ENCODE data around the gene DCAF4.

Gene DCAF4

GRCh38 chr14:72920008-72920407, 6.3 kb upstream of the DCAF4 start:
- Histone ChIP-seq H3K9ac (ENCODE audit: low read length) (no peak overlapping the region), H3K27me3 (ENCODE audit: control insufficient read depth, insufficient read depth, low read length) (no peaks in the 10 kb centered on the region), H3K36me3 (ENCODE audit: control insufficient read depth, insufficient read depth, low read length) (no peaks in the 10 kb centered on the region), H3K4me3 (ENCODE audit: low read length) (no peak overlapping the region), H3K4me1 (ENCODE audit: control insufficient read depth, insufficient read depth, low read length) (peaks cover 5% of the 10 kb centered on the region), H3K9me3 (ENCODE audit: control insufficient read depth, low read length) (no peaks in the 10 kb centered on the region)

DNA sequence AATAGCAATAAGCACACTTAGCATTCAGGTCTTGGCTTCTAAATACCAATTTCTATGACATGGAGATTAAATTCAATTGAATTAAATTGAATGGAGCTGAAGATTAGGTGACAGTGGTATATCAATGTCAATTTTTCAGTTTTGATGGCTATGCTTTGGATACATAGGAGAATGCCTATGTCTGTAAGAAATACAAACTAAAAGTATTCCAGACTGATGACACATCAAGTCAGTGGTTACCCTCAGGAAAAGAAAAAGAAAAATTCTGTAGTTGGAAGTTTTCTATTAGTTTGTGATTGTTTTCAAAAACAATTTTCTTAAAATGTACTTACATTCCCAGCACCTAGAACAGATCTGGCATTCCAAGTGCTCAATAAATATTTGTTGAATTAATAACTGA, 4.9 kb upstream of the DCAF4 start:
- no peaks in the 10 kb centered on the region for H3K9me3 ChIP-seq (ENCODE audit: control insufficient read depth, low read length)
- H3K4me1 ChIP-seq (ENCODE audit: control insufficient read depth, insufficient read depth, low read length), result peaks cover 10% of the 10 kb centered on the region

DNA sequence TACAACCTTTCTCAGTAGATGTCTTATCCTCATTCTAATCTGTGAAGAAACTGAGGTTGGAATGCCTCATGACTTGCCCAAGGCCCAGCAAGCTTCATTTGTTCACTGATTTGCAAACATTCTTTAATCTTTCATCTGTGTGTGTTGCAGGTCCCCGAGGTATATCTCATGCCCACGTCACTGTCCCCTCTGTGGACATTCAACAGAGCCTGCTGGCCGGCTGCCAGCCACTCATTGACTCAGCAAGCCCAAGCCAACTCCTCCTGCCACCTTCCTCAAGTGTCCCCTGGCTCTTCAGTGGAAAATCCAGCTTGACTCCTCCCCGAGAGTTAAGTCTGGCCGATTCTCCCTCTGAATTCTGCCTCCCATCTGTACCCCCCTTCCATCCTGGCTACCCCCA, 1.9 kb upstream of the DCAF4 start:
- H3K4me1 ChIP-seq (ENCODE audit: control insufficient read depth, insufficient read depth, low read length), result peaks cover 10% of the 10 kb centered on the region

More for the DNA sequence above, 4.9 kb upstream of the DCAF4 start:
- Histone ChIP-seq H3K36me3 (ENCODE audit: control insufficient read depth, insufficient read depth, low read length) (no peaks in the 10 kb centered on the region), H3K27me3 (ENCODE audit: control insufficient read depth, insufficient read depth, low read length) (no peaks in the 10 kb centered on the region), H3K4me3 (ENCODE audit: low read length) (no peak overlapping the region), H3K9ac (ENCODE audit: low read length) (no peak overlapping the region)

GRCh38 chr14:72925171-72925759, 999 bp upstream of the DCAF4 start:
- Histone ChIP-seq H3K36me3 (ENCODE audit: control insufficient read depth, insufficient read depth, low read length) (no peaks in the 10 kb centered on the region), H3K9me3 (ENCODE audit: control insufficient read depth, low read length) (no peaks in the 10 kb centered on the region), H3K27me3 (ENCODE audit: control insufficient read depth, insufficient read depth, low read length) (no peaks in the 10 kb centered on the region), H3K4me3 (ENCODE audit: low read length) (no peak overlapping the region), H3K4me1 (ENCODE audit: control insufficient read depth, insufficient read depth, low read length) (peaks cover 10% of the 10 kb centered on the region), H3K9ac (ENCODE audit: low read length) (no peak overlapping the region)

More for the DNA sequence above, 1.9 kb upstream of the DCAF4 start:
- Histone ChIP-seq H3K9me3 (ENCODE audit: control insufficient read depth, low read length) (no peaks in the 10 kb centered on the region), H3K4me3 (ENCODE audit: low read length) (no peak overlapping the region), H3K27me3 (ENCODE audit: control insufficient read depth, insufficient read depth, low read length) (no peaks in the 10 kb centered on the region), H3K36me3 (ENCODE audit: control insufficient read depth, insufficient read depth, low read length) (no peaks in the 10 kb centered on the region), H3K9ac (ENCODE audit: low read length) (no peak overlapping the region)

GRCh38 chr14:72925815-72926291, 411 bp upstream of the DCAF4 start:
- H3K4me3 ChIP-seq (ENCODE audit: low read length), result peak overlapping the region; percentile 97
- no peaks in the 10 kb centered on the region for H3K27me3 ChIP-seq (ENCODE audit: control insufficient read depth, insufficient read depth, low read length)
- H3K36me3 ChIP-seq (ENCODE audit: control insufficient read depth, insufficient read depth, low read length), result no peaks in the 10 kb centered on the region
- no peak overlapping the region for H3K9ac ChIP-seq (ENCODE audit: low read length)
- H3K9me3 ChIP-seq (ENCODE audit: control insufficient read depth, low read length), result no peaks in the 10 kb centered on the region
- peaks cover 10% of the 10 kb centered on the region for H3K4me1 ChIP-seq (ENCODE audit: control insufficient read depth, insufficient read depth, low read length)

DNA sequence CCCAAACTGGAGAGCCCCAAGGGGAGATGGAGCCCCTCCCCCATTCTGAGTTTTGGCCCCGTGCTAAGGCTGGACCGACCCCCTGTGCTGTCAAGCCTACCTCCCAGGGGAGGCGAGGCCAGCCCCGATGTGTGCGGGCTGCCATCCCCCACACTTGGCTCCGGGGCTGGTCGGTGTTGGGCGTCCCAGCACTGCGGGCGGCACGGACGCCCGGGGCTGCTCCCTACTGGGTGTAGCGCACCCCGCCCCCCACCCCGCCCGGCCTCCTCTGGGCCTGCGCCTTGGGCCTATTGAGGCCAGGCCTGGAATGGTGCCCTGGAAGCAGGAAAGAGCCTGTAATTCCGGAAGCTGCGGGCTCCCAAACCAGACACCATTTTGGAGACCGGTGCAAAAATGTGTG, 2.6 kb downstream of the DCAF4 start:
- no peaks in the 10 kb centered on the region for H3K9me3 ChIP-seq (ENCODE audit: control insufficient read depth, low read length)
- H3K36me3 ChIP-seq (ENCODE audit: control insufficient read depth, insufficient read depth, low read length), result no peaks in the 10 kb centered on the region
- H3K9ac ChIP-seq (ENCODE audit: low read length), result no peak overlapping the region
- no peaks in the 10 kb centered on the region for H3K27me3 ChIP-seq (ENCODE audit: control insufficient read depth, insufficient read depth, low read length)
- H3K4me1 ChIP-seq (ENCODE audit: control insufficient read depth, insufficient read depth, low read length), result peaks cover 10% of the 10 kb centered on the region
- H3K4me3 ChIP-seq (ENCODE audit: low read length), result no peak overlapping the region

GRCh38 chr14:72929316-72930080, 3.2 kb downstream of the DCAF4 start:
- no peak overlapping the region for H3K4me3 ChIP-seq (ENCODE audit: low read length)

GRCh38 chr14:72932893-72933292, 6.6 kb downstream of the DCAF4 start:
- H3K9ac ChIP-seq (ENCODE audit: low read length), result no peak overlapping the region
- no peaks in the 10 kb centered on the region for H3K9me3 ChIP-seq (ENCODE audit: control insufficient read depth, low read length)
- H3K27me3 ChIP-seq (ENCODE audit: control insufficient read depth, insufficient read depth, low read length), result no peaks in the 10 kb centered on the region
- H3K4me3 ChIP-seq (ENCODE audit: low read length), result no peak overlapping the region
- H3K4me1 ChIP-seq (ENCODE audit: control insufficient read depth, insufficient read depth, low read length), result no peaks in the 10 kb centered on the region
- no peaks in the 10 kb centered on the region for H3K36me3 ChIP-seq (ENCODE audit: control insufficient read depth, insufficient read depth, low read length)

More at GRCh38 chr14:72929316-72930080, 3.2 kb downstream of the DCAF4 start:
- Histone ChIP-seq H3K27me3 (ENCODE audit: control insufficient read depth, insufficient read depth, low read length) (no peaks in the 10 kb centered on the region), H3K4me1 (ENCODE audit: control insufficient read depth, insufficient read depth, low read length) (peaks cover 7% of the 10 kb centered on the region), H3K36me3 (ENCODE audit: control insufficient read depth, insufficient read depth, low read length) (no peaks in the 10 kb centered on the region), H3K9ac (ENCODE audit: low read length) (no peak overlapping the region), H3K9me3 (ENCODE audit: control insufficient read depth, low read length) (no peaks in the 10 kb centered on the region)

- no peaks in the 10 kb centered on the region for H3K9me3 ChIP-seq (ENCODE audit: control insufficient read depth, low read length)
- H3K4me1 ChIP-seq (ENCODE audit: control insufficient read depth, insufficient read depth, low read length), result no peaks in the 10 kb centered on the region
- no peaks in the 10 kb centered on the region for H3K27me3 ChIP-seq (ENCODE audit: control insufficient read depth, insufficient read depth, low read length)
- H3K4me3 ChIP-seq (ENCODE audit: low read length), result no peak overlapping the region
- no peak overlapping the region for H3K9ac ChIP-seq (ENCODE audit: low read length)
- peaks cover 7% of the 10 kb centered on the region for H3K36me3 ChIP-seq (ENCODE audit: control insufficient read depth, insufficient read depth, low read length)
Measured at GRCh38 chr14:72939630-72940029, 13.4 kb downstream of the DCAF4 start.

GRCh38 chr14:72941286-72941985, 15.2 kb downstream of the DCAF4 start:
- H3K4me1 ChIP-seq (ENCODE audit: control insufficient read depth, insufficient read depth, low read length), result no peaks in the 10 kb centered on the region
- H3K36me3 ChIP-seq (ENCODE audit: control insufficient read depth, insufficient read depth, low read length), result peaks cover 7% of the 10 kb centered on the region
- no peak overlapping the region for H3K4me3 ChIP-seq (ENCODE audit: low read length)
- H3K9ac ChIP-seq (ENCODE audit: low read length), result no peak overlapping the region
- H3K27me3 ChIP-seq (ENCODE audit: control insufficient read depth, insufficient read depth, low read length), result no peaks in the 10 kb centered on the region
- H3K9me3 ChIP-seq (ENCODE audit: control insufficient read depth, low read length), result no peaks in the 10 kb centered on the region

- Histone ChIP-seq H3K36me3 (ENCODE audit: control insufficient read depth, insufficient read depth, low read length) (peaks cover 7% of the 10 kb centered on the region), H3K9ac (ENCODE audit: low read length) (no peak overlapping the region), H3K4me1 (ENCODE audit: control insufficient read depth, insufficient read depth, low read length) (no peaks in the 10 kb centered on the region), H3K27me3 (ENCODE audit: control insufficient read depth, insufficient read depth, low read length) (no peaks in the 10 kb centered on the region), H3K4me3 (ENCODE audit: low read length) (no peak overlapping the region), H3K9me3 (ENCODE audit: control insufficient read depth, low read length) (no peaks in the 10 kb centered on the region)
Measured at GRCh38 chr14:72942934-72943333, 16.7 kb downstream of the DCAF4 start.

- no peak overlapping the region for H3K4me3 ChIP-seq (ENCODE audit: low read length)
- H3K9me3 ChIP-seq (ENCODE audit: control insufficient read depth, low read length), result no peaks in the 10 kb centered on the region
- no peaks in the 10 kb centered on the region for H3K27me3 ChIP-seq (ENCODE audit: control insufficient read depth, insufficient read depth, low read length)
- peaks cover 7% of the 10 kb centered on the region for H3K36me3 ChIP-seq (ENCODE audit: control insufficient read depth, insufficient read depth, low read length)
- no peak overlapping the region for H3K9ac ChIP-seq (ENCODE audit: low read length)
- no peaks in the 10 kb centered on the region for H3K4me1 ChIP-seq (ENCODE audit: control insufficient read depth, insufficient read depth, low read length)
Measured at GRCh38 chr14:72943876-72944430, 17.7 kb downstream of the DCAF4 start.

All from mucosa of stomach (tissue), 1 donor.